Activated T-cell treated with anti-CD3 and anti-CD28 coated beads, Interleukin-2, amount 50 U/mL, for 4 hours (primary cell): ENCODE data around the gene CSF1. TPM values are rescaled to one million over a fixed set of nuclear protein-coding genes. Genes with fewer than 3 reads are reported as not detected.
"Not testable (repeated sequence)": the region's sequence is repeated elsewhere in the genome, so short reads cannot be mapped to it uniquely, and the experiment has no call there.

ENCODE experiments used
- ATAC-seq, 2 donors: fragments of 200-7000 bp; cut with Tn5 transposase; one replicate each; pipeline ENCODE4 v1.10.0; 2021
- DNase-seq: peaks from one replicate; pipeline ENCODE4 v3.0.0-alpha.2; 2020
- H3K27me3 Mint-ChIP-seq: one replicate; pipeline ENCODE4 v1.8.0; 2021; ENCODE audit warnings: low read depth, mixed read lengths
- H3K36me3 Mint-ChIP-seq: one replicate; pipeline ENCODE4 v1.8.0; 2022; ENCODE audit warnings: mixed read lengths; ENCODE audit not compliant: insufficient read depth
- H3K4me1 Mint-ChIP-seq: one replicate; pipeline ENCODE4 v1.8.0; 2021; ENCODE audit warnings: low read depth, mixed read lengths
- H3K4me3 Mint-ChIP-seq: one replicate; pipeline ENCODE4 v1.8.0; 2021; ENCODE audit warnings: mild to moderate bottlenecking, moderate library complexity, mixed read lengths
- H3K9me3 Mint-ChIP-seq: one replicate; pipeline ENCODE4 v1.8.0; 2021; ENCODE audit warnings: mixed read lengths
- total RNA-seq, 3 donors: library from RNA; stranded (reverse); gene quantifications; one replicate each; pipeline ENCODE4 v1.2.1, GENCODE V29; 2021

CSF1 gene
- total RNA-seq, 3 donors from 2014 or later, result 76.2 to 81.9 (median 77.8) TPM

GRCh38 chr1:109946511-109946910, 35.9 kb downstream of the CSF1 start:
- peaks cover 4% of the 10 kb centered on the region for H3K4me1 Mint-ChIP-seq
- no peaks in the 10 kb centered on the region for H3K27me3 Mint-ChIP-seq
- H3K4me3 Mint-ChIP-seq, result no peak overlapping the region
- no peaks in the 10 kb centered on the region for H3K36me3 Mint-ChIP-seq
- ATAC-seq, result no peak
- DNase-seq, result no peak
- no peaks in the 10 kb centered on the region for H3K9me3 Mint-ChIP-seq

- H3K36me3 Mint-ChIP-seq, result no peaks in the 10 kb centered on the region
- DNase-seq (no peak), ATAC-seq (no peak)
- no peak overlapping the region for H3K4me3 Mint-ChIP-seq
- no peaks in the 10 kb centered on the region for H3K9me3 Mint-ChIP-seq
- H3K27me3 Mint-ChIP-seq, result no peaks in the 10 kb centered on the region
- peaks cover 4% of the 10 kb centered on the region for H3K4me1 Mint-ChIP-seq
These were observed 37.1 kb downstream of the CSF1 start for GRCh38 chr1:109947582-109948284.

GRCh38 chr1:109948285-109948630, 37.6 kb downstream of the CSF1 start:
- Mint-ChIP-seq H3K4me3 (no peak overlapping the region), H3K27me3 (no peaks in the 10 kb centered on the region), H3K4me1 (peaks cover 4% of the 10 kb centered on the region), H3K9me3 (no peaks in the 10 kb centered on the region), H3K36me3 (no peaks in the 10 kb centered on the region)
- ATAC-seq (no peak), DNase-seq (no peak)

GRCh38 chr1:109950038-109950437, 39.4 kb downstream of the CSF1 start:
- DNase-seq (no peak), ATAC-seq (no peak)
- Mint-ChIP-seq H3K4me1 (no peaks in the 10 kb centered on the region), H3K36me3 (no peaks in the 10 kb centered on the region), H3K9me3 (no peaks in the 10 kb centered on the region), H3K4me3 (no peak overlapping the region), H3K27me3 (no peaks in the 10 kb centered on the region)

- Mint-ChIP-seq H3K4me1 (no peaks in the 10 kb centered on the region), H3K9me3 (no peaks in the 10 kb centered on the region), H3K4me3 (no peak overlapping the region), H3K36me3 (no peaks in the 10 kb centered on the region), H3K27me3 (no peaks in the 10 kb centered on the region)
- ATAC-seq (no peak), DNase-seq (no peak)
These were observed 39.9 kb downstream of the CSF1 start for GRCh38 chr1:109950509-109950908.

- ATAC-seq, result not testable (repeated sequence)
These were observed 40.9 kb downstream of the CSF1 start for GRCh38 chr1:109951501-109951900.

GRCh38 chr1:109954041-109954512, 43.4 kb downstream of the CSF1 start:
- no peak for ATAC-seq
- H3K4me3 Mint-ChIP-seq, result no peak overlapping the region
- no peaks in the 10 kb centered on the region for H3K4me1 Mint-ChIP-seq
- H3K36me3 Mint-ChIP-seq, result no peaks in the 10 kb centered on the region
- peaks cover 6% of the 10 kb centered on the region for H3K27me3 Mint-ChIP-seq
- H3K9me3 Mint-ChIP-seq, result no peaks in the 10 kb centered on the region
- no peak for DNase-seq

More at GRCh38 chr1:109951501-109951900, 40.9 kb downstream of the CSF1 start:
- H3K36me3 Mint-ChIP-seq, H3K9me3 Mint-ChIP-seq, H3K4me3 Mint-ChIP-seq, DNase-seq, H3K4me1 Mint-ChIP-seq, H3K27me3 Mint-ChIP-seq: not testable (repeated sequence)

- Mint-ChIP-seq H3K9me3 (no peaks in the 10 kb centered on the region), H3K4me3 (no peak overlapping the region), H3K36me3 (no peaks in the 10 kb centered on the region), H3K4me1 (no peaks in the 10 kb centered on the region), H3K27me3 (peaks cover 6% of the 10 kb centered on the region)
- DNase-seq (no peak), ATAC-seq (no peak)
These were observed 49.0 kb downstream of the CSF1 start for GRCh38 chr1:109959632-109959973.

- DNase-seq, result no peak
- no peaks in the 10 kb centered on the region for H3K36me3 Mint-ChIP-seq
- H3K4me1 Mint-ChIP-seq, result no peaks in the 10 kb centered on the region
- no peak for ATAC-seq
- H3K27me3 Mint-ChIP-seq, result peaks cover 7% of the 10 kb centered on the region
- H3K9me3 Mint-ChIP-seq, result peaks cover 4% of the 10 kb centered on the region
- no peak overlapping the region for H3K4me3 Mint-ChIP-seq
These were observed 49.5 kb downstream of the CSF1 start for GRCh38 chr1:109959974-109960744.

GRCh38 chr1:109960745-109961094, 50.1 kb downstream of the CSF1 start:
- DNase-seq, result no peak
- peaks cover 9% of the 10 kb centered on the region for H3K27me3 Mint-ChIP-seq
- no peaks in the 10 kb centered on the region for H3K4me1 Mint-ChIP-seq
- peaks cover 8% of the 10 kb centered on the region for H3K9me3 Mint-ChIP-seq
- no peak overlapping the region for H3K4me3 Mint-ChIP-seq
- no peaks in the 10 kb centered on the region for H3K36me3 Mint-ChIP-seq
- no peak for ATAC-seq

- H3K4me3 Mint-ChIP-seq, result no peak overlapping the region
- H3K9me3 Mint-ChIP-seq, result peaks cover 8% of the 10 kb centered on the region
- DNase-seq (no peak), ATAC-seq (no peak)
- H3K27me3 Mint-ChIP-seq, result peaks cover 3% of the 10 kb centered on the region
- no peaks in the 10 kb centered on the region for H3K4me1 Mint-ChIP-seq
- H3K36me3 Mint-ChIP-seq, result no peaks in the 10 kb centered on the region
These were observed 53.2 kb downstream of the CSF1 start for GRCh38 chr1:109963864-109964263.

- no peaks in the 10 kb centered on the region for H3K4me1 Mint-ChIP-seq
- DNase-seq (no peak), ATAC-seq (no peak)
- H3K27me3 Mint-ChIP-seq, result peaks cover 3% of the 10 kb centered on the region
- H3K36me3 Mint-ChIP-seq, result no peaks in the 10 kb centered on the region
- H3K4me3 Mint-ChIP-seq, result no peak overlapping the region
- H3K9me3 Mint-ChIP-seq, result peaks cover 8% of the 10 kb centered on the region
These were observed 58.6 kb downstream of the CSF1 start for GRCh38 chr1:109969146-109969829.

GRCh38 chr1:109969907-109970306, 59.3 kb downstream of the CSF1 start:
- ATAC-seq, result no peak
- Mint-ChIP-seq H3K4me1 (no peaks in the 10 kb centered on the region), H3K9me3 (peaks cover 7% of the 10 kb centered on the region), H3K27me3 (peaks cover 3% of the 10 kb centered on the region), H3K4me3 (no peak overlapping the region), H3K36me3 (no peaks in the 10 kb centered on the region)
- no peak for DNase-seq

GRCh38 chr1:109971559-109971958, 60.9 kb downstream of the CSF1 start:
- Mint-ChIP-seq H3K4me1 (no peaks in the 10 kb centered on the region), H3K4me3 (no peak overlapping the region), H3K36me3 (no peaks in the 10 kb centered on the region), H3K9me3 (no peaks in the 10 kb centered on the region), H3K27me3 (peaks cover 4% of the 10 kb centered on the region)
- DNase-seq, result no peak
- ATAC-seq, result no peak

GRCh38 chr1:109974191-109974590, 63.5 kb downstream of the CSF1 start:
- Mint-ChIP-seq H3K4me3 (no peak overlapping the region), H3K27me3 (peaks cover 10% of the 10 kb centered on the region), H3K9me3 (no peaks in the 10 kb centered on the region), H3K36me3 (no peaks in the 10 kb centered on the region), H3K4me1 (no peaks in the 10 kb centered on the region)
- ATAC-seq, result no peak
- no peak for DNase-seq
